A549 (cell line): ENCODE data around the gene PLSCR5. TPM values are rescaled to one million over a fixed set of nuclear protein-coding genes. Genes with fewer than 3 reads are reported as not detected.

Source experiments
- ATAC-seq, 2 experiments: fragments of 200-7000 bp in 1 of 2; fragments of >200 bp in 1 of 2; cut with Nextera tagmentation in 1 of 2; cut with Tn5 transposase in 1 of 2; 3 replicates each; pipeline versions ENCODE4 v1.8.0 to v1.9.1; 2018 to 2020; ENCODE audit warnings: mild to moderate bottlenecking in 1 of 2, moderate library complexity in 1 of 2
- CTCF ChIA-PET: fragments of 300-600 bp; sonication (Branson Sonifier 250); formaldehyde crosslinking; extraction: SDS; loops from one replicate; lab custom pipeline; 2021; ENCODE audit warnings: antibody characterized with exemption, inconsistent platforms; lab: Yijun Ruan, JAX
- POLR2A ChIA-PET: fragments of 350-600 bp; formaldehyde crosslinking; extraction: SDS; loops from one replicate; lab custom pipeline; 2021; ENCODE audit warnings: antibody characterized with exemption, inconsistent platforms; lab: Yijun Ruan, JAX
- DNase-seq, 2 experiments: peaks; one replicate each; pipeline versions ENCODE4 v3.0.0 to v3.0.0-alpha.2; 2011 to 2016; ENCODE audit warnings: low read depth in 1 of 2, low spot score in 1 of 2
- FAIRE-seq: peaks from 2 replicates; lab custom pipeline; 2011; peaks lifted over from hg19 to GRCh38; lab: Jason Lieb, UNC
- H3K27ac ChIP-seq, 2 experiments: fragments of >200 bp; sonication (Bioruptor Twin); formaldehyde crosslinking; 3 replicates each; pipeline ENCODE4 v1.5.1; 2016 to 2017
- H3K4me1 ChIP-seq: fragments of >200 bp; sonication (Bioruptor Twin); formaldehyde crosslinking; 3 replicates; pipeline ENCODE4 v1.6.1; 2016
- H3K4me2 ChIP-seq: fragments of >200 bp; sonication (Bioruptor Twin); formaldehyde crosslinking; 3 replicates; pipeline ENCODE4 v1.6.1; 2016
- H3K4me3 ChIP-seq: fragments of >200 bp; sonication (Bioruptor Twin); formaldehyde crosslinking; 3 replicates; pipeline ENCODE4 v1.5.1; 2016
- H3K9me3 ChIP-seq: fragments of >200 bp; sonication (Bioruptor Twin); formaldehyde crosslinking; 3 replicates; pipeline ENCODE4 v1.6.1; 2016
- ESRRA ChIP-seq: fragments of 150-350 bp; IDR thresholded peaks from 2 replicates; pipeline ENCODE4 v1.6.1; 2014; ENCODE audit warnings: mild to moderate bottlenecking, low read length, borderline replicate concordance
- HDAC2 ChIP-seq: fragments of 200-600 bp; sonication (generic); IDR thresholded peaks from 2 replicates; pipeline ENCODE4 v1.6.1; 2016
- HEYL ChIP-seq: fragments of 250-450 bp; sonication (Bioruptor Pico); IDR thresholded peaks from 2 replicates; pipeline ENCODE4 v1.8.0; 2021; ENCODE audit warnings: mild to moderate bottlenecking, moderate library complexity
- HOXB13 ChIP-seq: fragments of 250-450 bp; sonication (Bioruptor Pico); IDR thresholded peaks from 2 replicates; pipeline ENCODE4 v1.5.0; 2020; ENCODE audit warnings: low read depth, mild to moderate bottlenecking, moderate library complexity
- JUN ChIP-seq, 2 experiments: fragments of >200 bp; sonication (Bioruptor Twin); formaldehyde crosslinking; IDR thresholded peaks; 2 replicates in 1 of 2; 3 replicates in 1 of 2; pipeline ENCODE4 v1.6.1; 2016 to 2017
- JUNB ChIP-seq: fragments of >200 bp; sonication (Bioruptor Twin); formaldehyde crosslinking; IDR thresholded peaks from 2 replicates; pipeline ENCODE4 v1.6.1; 2016
- MAZ ChIP-seq: fragments of 150-350 bp; IDR thresholded peaks from 2 replicates; pipeline ENCODE4 v1.6.1; 2014; ENCODE audit warnings: antibody characterized with exemption, low read depth, low read length, borderline replicate concordance
- POLR2A ChIP-seq: IDR thresholded peaks from 2 replicates; pipeline ENCODE4 v1.6.1; 2012; ENCODE audit warnings: mild to moderate bottlenecking, low read length
- RAD21 ChIP-seq, 2 experiments: fragments of >200 bp in 1 of 2; sonication (Bioruptor Twin) in 1 of 2; formaldehyde crosslinking in 1 of 2; IDR thresholded peaks in 1 of 2; conservative IDR thresholded peaks in 1 of 2; 2 replicates in 1 of 2; 3 replicates in 1 of 2; pipeline ENCODE4 v1.6.1; 2012 to 2018; ENCODE audit warnings: inconsistent platforms in 1 of 2
- RARB ChIP-seq: fragments of 250-450 bp; sonication (Bioruptor Pico); IDR thresholded peaks from 2 replicates; pipeline ENCODE4 v1.8.0; 2021; ENCODE audit warnings: mild to moderate bottlenecking, moderate library complexity
- RFX5 ChIP-seq: fragments of 450-650 bp; IDR thresholded peaks from 2 replicates; pipeline ENCODE4 v1.7.1; 2014; ENCODE audit warnings: antibody characterized with exemption, mild to moderate bottlenecking, moderate library complexity
- SREBF2 ChIP-seq: fragments of 450-650 bp; IDR thresholded peaks from 2 replicates; pipeline ENCODE4 v1.6.1; 2014; ENCODE audit warnings: mild to moderate bottlenecking, moderate library complexity
- TFCP2L1 ChIP-seq: fragments of 250-450 bp; sonication (Bioruptor Pico); IDR thresholded peaks from 2 replicates; pipeline ENCODE4 v1.5.0; 2021; ENCODE audit warnings: mild to moderate bottlenecking
- TP53 ChIP-seq: fragments of 250-450 bp; sonication (Bioruptor Pico); IDR thresholded peaks from 2 replicates; pipeline ENCODE4 v1.5.0; 2021; ENCODE audit warnings: mild to moderate bottlenecking, moderate library complexity
- ZNF302 ChIP-seq: fragments of 250-450 bp; sonication (Bioruptor Pico); IDR thresholded peaks from 2 replicates; pipeline ENCODE4 v1.9.0; 2021; ENCODE audit warnings: inconsistent platforms, mild to moderate bottlenecking, moderate library complexity
- WGBS: methylation state at CpG from one replicate; pipeline ENCODE4 v1.1.6; 2017; ENCODE audit errors: missing lambda C conversion rate; 5-methylcytosine and 5-hydroxymethylcytosine counted together
- polyA plus RNA-seq, 4 experiments: library from polyadenylated mRNA; depleted of rRNA in 3 of 4; stranded (reverse); fragments of >200 nt; fragmentation: RNase III in 1 of 4; extraction: RNeasy Plus Mini Kit Qiagen cat#74134 plus additional on column Dnase treatment in 1 of 4; gene quantifications; 2 replicates in 3 of 4; 3 replicates in 1 of 4; pipeline ENCODE4 v1.2.3, GENCODE V29; 2011 to 2017
- TF ChIP-seq, protein P1 (sequence below): fragments of >200 bp; sonication (Bioruptor Twin); formaldehyde crosslinking; IDR thresholded peaks from 3 replicates; pipeline ENCODE4 v1.6.1; 2016
- TF ChIP-seq, protein P2 (sequence below): IDR thresholded peaks from 2 replicates; pipeline ENCODE4 v1.6.1; 2012
- TF ChIP-seq, protein P3 (sequence below): fragments of 450-650 bp; IDR thresholded peaks from 2 replicates; pipeline ENCODE4 v1.6.1; 2014; ENCODE audit warnings: antibody characterized with exemption
- TF ChIP-seq, protein P4 (sequence below): IDR thresholded peaks from 2 replicates; pipeline ENCODE4 v1.6.1; 2012; ENCODE audit warnings: low read depth, borderline replicate concordance
- TF ChIP-seq, protein P5 (sequence below): fragments of 200-600 bp; sonication (generic); IDR thresholded peaks from 2 replicates; pipeline ENCODE4 v1.6.1; 2016; ENCODE audit warnings: antibody characterized with exemption, mild to moderate bottlenecking, moderate library complexity

The PLSCR5 gene
- polyA plus RNA-seq, 2 of the 4 experiments (the other 2 are of a cell fraction), result not detected

DNA sequence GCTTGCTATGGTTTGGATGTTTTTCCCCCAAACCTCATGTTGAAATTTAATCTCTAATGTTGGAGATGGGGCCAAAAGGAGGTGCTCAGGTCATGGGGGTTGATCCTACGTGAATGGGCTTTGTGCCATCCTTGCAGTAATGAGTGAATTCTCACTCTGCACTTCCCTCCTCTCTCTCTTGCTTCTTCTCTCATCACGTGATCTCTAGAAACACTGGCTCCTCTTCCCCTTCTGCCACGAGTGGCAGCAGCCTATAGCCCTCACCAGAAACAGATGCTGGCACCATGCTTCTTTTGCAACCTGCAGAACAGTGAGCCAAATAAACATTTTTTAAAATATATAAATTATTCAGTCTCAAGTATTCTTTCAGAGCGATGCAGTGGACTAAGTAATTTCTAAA, 47.4 kb downstream of the PLSCR5 start:
- no peak for TF ChIP-seq HDAC2
- no peak for TF ChIP-seq HOXB13 (CRISPR knock-in tag)
- no peak for TF ChIP-seq RARB (CRISPR knock-in tag)
- TF ChIP-seq, protein P1, sequence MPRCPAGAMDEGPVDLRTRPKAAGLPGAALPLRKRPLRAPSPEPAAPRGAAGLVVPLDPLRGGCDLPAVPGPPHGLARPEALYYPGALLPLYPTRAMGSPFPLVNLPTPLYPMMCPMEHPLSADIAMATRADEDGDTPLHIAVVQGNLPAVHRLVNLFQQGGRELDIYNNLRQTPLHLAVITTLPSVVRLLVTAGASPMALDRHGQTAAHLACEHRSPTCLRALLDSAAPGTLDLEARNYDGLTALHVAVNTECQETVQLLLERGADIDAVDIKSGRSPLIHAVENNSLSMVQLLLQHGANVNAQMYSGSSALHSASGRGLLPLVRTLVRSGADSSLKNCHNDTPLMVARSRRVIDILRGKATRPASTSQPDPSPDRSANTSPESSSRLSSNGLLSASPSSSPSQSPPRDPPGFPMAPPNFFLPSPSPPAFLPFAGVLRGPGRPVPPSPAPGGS, result no peak
- no peak for TF ChIP-seq ESRRA
- TF ChIP-seq, protein P2, sequence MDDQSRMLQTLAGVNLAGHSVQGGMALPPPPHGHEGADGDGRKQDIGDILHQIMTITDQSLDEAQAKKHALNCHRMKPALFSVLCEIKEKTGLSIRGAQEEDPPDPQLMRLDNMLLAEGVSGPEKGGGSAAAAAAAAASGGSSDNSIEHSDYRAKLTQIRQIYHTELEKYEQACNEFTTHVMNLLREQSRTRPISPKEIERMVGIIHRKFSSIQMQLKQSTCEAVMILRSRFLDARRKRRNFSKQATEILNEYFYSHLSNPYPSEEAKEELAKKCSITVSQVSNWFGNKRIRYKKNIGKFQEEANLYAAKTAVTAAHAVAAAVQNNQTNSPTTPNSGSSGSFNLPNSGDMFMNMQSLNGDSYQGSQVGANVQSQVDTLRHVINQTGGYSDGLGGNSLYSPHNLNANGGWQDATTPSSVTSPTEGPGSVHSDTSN, result no peak
- TF ChIP-seq ZNF302 (CRISPR knock-in tag), result no peak
- TF ChIP-seq HEYL (CRISPR knock-in tag), result no peak
- TF ChIP-seq, protein P3, sequence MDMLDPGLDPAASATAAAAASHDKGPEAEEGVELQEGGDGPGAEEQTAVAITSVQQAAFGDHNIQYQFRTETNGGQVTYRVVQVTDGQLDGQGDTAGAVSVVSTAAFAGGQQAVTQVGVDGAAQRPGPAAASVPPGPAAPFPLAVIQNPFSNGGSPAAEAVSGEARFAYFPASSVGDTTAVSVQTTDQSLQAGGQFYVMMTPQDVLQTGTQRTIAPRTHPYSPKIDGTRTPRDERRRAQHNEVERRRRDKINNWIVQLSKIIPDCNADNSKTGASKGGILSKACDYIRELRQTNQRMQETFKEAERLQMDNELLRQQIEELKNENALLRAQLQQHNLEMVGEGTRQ, result no peak
- TF ChIP-seq MAZ, result no peak
- TF ChIP-seq JUNB, result no peak
- TF ChIP-seq RFX5, result no peak
- no peak for TF ChIP-seq RAD21 (conservative IDR thresholded peaks at IDR 0.05 in 1 of 2, IDR thresholded peaks at IDR 0.05 in 1 of 2)
- TF ChIP-seq, protein P4, sequence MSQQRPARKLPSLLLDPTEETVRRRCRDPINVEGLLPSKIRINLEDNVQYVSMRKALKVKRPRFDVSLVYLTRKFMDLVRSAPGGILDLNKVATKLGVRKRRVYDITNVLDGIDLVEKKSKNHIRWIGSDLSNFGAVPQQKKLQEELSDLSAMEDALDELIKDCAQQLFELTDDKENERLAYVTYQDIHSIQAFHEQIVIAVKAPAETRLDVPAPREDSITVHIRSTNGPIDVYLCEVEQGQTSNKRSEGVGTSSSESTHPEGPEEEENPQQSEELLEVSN, result no peak
- TF ChIP-seq POLR2A, result no peak
- TF ChIP-seq JUN (IDR thresholded peaks at IDR 0.05), result no peak
- TF ChIP-seq TP53 (CRISPR knock-in tag), result no peak
- no peak for TF ChIP-seq TFCP2L1 (CRISPR knock-in tag)
- no peak for TF ChIP-seq SREBF2
- TF ChIP-seq, all 56 proteins: peak for 0
- ATAC-seq (no peak), DNase-seq (no peak), FAIRE-seq (no peak)
- H3K27ac ChIP-seq, result no peak overlapping the region
- no peaks in the 10 kb centered on the region for H3K9me3 ChIP-seq
- ChIA-PET POLR2A (no interaction called here), CTCF (no interaction called here)
- no peaks in the 10 kb centered on the region for H3K4me1 ChIP-seq
- H3K4me2 ChIP-seq, result no peak overlapping the region
- 39% methylated on average over 4 of the region's 4 CpGs for WGBS
- no peak overlapping the region for H3K4me3 ChIP-seq

DNA sequence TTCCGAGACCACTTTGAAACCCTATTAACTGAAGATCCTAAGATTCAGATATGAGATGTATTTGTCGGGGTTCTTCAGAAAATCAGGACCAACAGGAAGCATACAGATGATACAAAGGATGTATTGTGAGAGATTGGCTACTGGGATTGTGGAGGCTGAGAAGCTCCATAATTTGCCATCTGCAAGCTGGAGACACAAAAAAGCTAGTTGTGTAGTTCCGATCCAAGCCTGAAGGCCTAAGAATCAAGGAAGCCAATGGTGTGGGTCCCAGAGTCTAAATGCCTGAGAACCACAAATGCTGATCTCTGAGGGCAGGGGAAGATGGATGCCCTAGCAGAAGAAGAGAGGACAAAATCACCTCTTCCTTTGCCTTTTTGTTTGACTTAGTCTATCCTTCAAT, 49.8 kb downstream of the PLSCR5 start:
- ChIA-PET POLR2A (no interaction called here), CTCF (no interaction called here)
- FAIRE-seq (no peak), DNase-seq (no peak), ATAC-seq (no peak)
- TF ChIP-seq TFCP2L1 (CRISPR knock-in tag), result no peak
- no peak for TF ChIP-seq POLR2A
- TF ChIP-seq, protein P5, sequence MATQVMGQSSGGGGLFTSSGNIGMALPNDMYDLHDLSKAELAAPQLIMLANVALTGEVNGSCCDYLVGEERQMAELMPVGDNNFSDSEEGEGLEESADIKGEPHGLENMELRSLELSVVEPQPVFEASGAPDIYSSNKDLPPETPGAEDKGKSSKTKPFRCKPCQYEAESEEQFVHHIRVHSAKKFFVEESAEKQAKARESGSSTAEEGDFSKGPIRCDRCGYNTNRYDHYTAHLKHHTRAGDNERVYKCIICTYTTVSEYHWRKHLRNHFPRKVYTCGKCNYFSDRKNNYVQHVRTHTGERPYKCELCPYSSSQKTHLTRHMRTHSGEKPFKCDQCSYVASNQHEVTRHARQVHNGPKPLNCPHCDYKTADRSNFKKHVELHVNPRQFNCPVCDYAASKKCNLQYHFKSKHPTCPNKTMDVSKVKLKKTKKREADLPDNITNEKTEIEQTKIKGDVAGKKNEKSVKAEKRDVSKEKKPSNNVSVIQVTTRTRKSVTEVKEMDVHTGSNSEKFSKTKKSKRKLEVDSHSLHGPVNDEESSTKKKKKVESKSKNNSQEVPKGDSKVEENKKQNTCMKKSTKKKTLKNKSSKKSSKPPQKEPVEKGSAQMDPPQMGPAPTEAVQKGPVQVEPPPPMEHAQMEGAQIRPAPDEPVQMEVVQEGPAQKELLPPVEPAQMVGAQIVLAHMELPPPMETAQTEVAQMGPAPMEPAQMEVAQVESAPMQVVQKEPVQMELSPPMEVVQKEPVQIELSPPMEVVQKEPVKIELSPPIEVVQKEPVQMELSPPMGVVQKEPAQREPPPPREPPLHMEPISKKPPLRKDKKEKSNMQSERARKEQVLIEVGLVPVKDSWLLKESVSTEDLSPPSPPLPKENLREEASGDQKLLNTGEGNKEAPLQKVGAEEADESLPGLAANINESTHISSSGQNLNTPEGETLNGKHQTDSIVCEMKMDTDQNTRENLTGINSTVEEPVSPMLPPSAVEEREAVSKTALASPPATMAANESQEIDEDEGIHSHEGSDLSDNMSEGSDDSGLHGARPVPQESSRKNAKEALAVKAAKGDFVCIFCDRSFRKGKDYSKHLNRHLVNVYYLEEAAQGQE, result no peak
- TF ChIP-seq, protein P4, result no peak
- no peak for TF ChIP-seq RARB (CRISPR knock-in tag)
- TF ChIP-seq MAZ, result no peak
- Histone ChIP-seq H3K4me2 (no peak overlapping the region), H3K4me3 (no peak overlapping the region), H3K4me1 (0 out of 3 replicates have a peak, but pooled peaks cover 12% of the 10 kb centered on the region), H3K27ac (no peak overlapping the region), H3K9me3 (no peaks in the 10 kb centered on the region)
- 84% methylated on average over 3 of the region's 3 CpGs for WGBS
